ENCODE data around the gene RASA3.
"Not testable (repeated sequence)": the region's sequence is repeated elsewhere in the genome, so short reads cannot be mapped to it uniquely, and the experiment has no call there.

RASA3 gene

GRCh38 chr13:113996912-113997745 is 135.3 kb downstream of the RASA3 start:
- no peak for DNase-seq

- no peak for DNase-seq
These were observed 136.1 kb downstream of the RASA3 start for GRCh38 chr13:113996081-113996911.

DNA sequence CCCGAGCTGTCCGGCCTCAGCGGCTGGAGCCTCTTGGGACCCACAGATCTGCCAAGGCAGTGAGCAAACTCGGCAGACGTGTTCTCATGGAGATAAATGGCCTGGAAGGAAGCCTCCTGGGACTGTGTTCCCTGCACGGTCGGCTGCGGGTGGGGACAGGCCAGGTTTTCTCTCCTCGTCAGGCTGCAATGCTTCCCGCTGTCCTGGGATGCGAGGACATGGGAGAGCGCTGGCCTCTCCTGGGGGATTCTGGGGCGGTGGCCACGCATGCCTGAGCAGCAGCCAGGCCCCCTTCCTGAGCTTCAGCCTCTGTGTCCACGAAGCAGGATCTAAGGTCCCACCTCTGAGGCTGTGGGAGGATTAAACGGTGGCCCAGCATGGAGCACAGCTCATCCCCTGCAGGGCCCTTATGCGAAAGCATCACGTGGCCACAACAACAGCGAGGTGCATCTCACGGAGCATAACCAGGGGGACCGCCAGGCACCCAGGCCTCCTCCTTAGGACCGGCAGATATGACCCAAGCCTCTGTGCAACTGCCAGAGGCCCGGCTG is 137.3 kb downstream of the RASA3 start:
- no peak for DNase-seq

DNA sequence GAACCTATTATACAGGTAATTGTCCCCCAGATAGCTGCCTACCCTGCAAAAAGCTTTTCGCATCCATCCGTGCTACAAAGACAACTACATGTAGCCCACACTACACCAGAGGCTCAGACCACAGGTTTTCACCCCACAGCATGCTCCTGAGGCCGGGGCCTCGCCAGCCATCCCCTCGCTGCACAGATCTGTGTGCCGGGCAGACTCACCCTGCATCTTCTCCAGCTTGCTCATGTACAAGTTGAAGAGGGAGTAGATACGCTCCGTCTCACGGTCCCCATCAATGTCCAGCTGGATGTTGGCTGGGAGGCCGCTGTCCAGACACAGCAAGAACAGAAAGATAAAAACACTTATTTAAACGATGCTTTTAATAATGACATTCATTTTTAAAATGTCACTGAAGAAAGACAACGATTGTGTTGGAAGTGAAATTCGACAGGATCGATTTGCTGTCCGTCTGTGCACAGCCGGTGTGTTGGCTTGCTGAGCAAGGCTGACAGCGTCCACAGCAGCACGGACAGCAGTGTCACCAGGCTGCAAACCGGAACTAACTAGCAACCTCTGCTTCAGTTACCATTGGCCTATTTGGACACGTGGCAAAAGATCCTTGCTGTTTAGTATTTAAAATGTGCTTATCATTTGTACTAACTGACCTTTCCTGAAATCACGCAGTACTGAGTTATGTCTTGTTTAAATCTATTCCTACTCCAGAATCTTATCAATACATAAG is 140.0 kb downstream of the RASA3 start:
- DNase-seq: no peak

DNA sequence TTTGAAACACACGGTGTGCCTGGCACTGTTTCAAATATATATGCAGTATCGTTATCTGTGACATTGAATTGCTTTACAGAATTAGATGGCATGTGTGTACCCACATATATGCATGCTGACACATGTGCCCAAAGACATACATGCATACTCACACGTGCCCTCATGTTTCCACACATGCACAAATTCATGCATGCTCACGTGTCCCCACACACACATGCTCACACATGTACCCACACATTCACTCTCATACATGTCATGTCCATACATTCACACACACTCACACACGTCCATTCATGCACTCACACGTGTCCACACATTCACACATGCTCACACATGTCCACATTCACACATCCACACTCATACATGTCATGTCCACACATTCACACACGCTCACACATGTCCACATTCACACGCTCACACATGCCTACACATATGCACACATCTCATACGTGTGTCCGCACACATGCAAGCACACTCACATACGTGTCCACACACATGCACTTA is 140.7 kb downstream of the RASA3 start:
- DNase-seq: no peak

- DNase-seq: no peak
These were observed 141.2 kb downstream of the RASA3 start for GRCh38 chr13:113991191-113991669.

GRCh38 chr13:113990321-113990837 is 142.0 kb downstream of the RASA3 start:
- no peak for DNase-seq

DNA sequence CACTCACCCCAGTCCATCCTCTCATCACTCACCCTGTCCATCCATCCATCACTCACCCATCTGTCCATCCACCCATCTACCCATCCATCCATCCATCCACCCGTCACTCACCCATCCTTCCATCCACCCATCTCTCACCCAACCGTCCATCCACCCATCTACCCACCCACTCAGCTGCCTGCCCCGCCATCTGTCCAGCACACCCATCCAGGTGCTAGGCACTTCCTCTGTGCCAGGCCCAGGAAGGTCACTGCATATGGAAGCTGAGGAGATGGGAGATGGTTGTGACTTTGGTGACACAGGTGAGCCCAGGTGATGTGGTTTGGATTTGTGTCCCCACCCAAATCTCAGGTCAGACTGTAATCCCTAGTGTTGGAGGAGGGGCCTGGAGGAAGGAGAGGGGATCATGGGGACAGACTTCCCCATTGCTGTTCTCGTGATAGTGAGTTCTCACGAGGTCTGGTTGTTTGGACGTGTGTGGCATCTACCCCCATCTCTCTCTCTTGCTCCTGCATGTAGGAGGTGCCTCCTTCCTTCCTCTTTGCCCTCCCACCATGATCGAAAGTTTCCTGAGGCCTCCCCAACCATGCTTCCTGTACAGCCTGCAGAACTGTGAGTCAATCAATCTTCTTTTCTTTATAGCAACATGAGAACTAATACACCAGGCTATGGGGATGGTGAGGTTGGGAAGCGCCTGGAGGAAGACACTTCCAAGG is 142.7 kb downstream of the RASA3 start:
- DNase-seq: no peak

DNA sequence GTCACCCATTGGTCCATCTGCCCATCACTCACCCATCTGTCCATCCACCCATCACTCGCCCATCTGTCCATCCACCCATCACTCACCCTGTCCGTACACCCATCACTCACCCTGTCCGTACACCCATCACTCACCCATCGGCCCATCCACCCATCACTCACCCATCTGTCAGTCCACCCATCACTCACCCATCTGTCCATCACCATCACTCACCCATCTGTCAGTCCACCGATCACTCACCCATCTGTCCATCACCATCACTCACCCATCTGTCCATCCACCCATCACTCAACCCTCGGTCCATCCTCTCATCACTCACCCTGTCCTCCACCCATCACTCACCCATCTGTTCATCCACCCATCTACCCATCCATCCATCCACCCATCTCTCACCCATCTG is 143.6 kb downstream of the RASA3 start:
- not testable (repeated sequence) for DNase-seq

- no peak for DNase-seq
These were observed 150.1 kb downstream of the RASA3 start for GRCh38 chr13:113982296-113982661.

GRCh38 chr13:113981611-113982295 is 150.7 kb downstream of the RASA3 start:
- no peak for DNase-seq

DNA sequence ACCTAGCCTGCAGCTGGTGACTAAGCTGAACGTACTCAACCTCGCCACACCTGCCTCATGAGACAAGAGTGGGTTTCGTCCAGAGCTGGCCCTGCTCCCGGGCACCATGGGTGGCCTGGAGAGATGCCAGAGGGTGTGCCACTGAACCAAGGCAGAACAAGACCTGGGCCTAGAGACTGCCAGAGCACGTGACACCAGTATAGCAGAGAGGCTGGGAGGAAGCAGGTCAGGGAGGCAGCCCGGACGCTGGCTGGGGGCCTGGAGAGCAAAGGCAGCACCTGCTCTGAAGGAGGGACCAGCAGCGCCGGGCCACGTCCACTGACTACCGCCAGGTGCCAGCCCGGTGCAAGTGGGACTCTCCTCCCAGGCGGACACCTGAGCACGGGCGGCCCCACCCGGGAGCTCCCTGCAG is 151.2 kb downstream of the RASA3 start:
- no peak for DNase-seq

DNA sequence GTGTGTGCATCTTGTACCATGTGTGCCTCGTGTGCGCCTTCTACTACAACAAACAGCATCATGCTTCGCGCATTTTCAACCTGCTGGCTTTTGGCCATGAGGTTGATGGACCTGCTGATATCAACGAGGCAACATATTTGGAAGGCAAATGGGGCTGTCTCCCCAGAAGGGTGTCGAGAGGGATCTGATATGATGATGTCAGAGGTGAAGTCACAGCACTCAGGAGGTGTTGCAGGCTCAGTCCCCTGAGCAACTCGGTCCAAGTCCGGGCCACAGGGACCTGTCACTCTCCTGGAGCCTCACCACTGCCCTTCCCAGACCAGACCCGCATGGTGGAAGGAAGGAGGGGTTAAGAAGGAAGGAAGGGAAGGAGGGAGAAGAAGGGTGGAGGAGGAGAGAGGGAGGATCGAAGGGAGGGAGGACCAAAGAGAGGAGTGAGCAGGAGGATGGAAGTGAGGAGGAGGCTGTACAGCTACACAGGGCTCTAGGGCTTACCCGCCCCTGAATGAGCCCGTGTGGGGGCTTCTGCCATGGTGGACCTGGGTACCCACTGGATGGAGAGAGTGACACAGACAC is 151.8 kb downstream of the RASA3 start:
- no peak for DNase-seq

DNA sequence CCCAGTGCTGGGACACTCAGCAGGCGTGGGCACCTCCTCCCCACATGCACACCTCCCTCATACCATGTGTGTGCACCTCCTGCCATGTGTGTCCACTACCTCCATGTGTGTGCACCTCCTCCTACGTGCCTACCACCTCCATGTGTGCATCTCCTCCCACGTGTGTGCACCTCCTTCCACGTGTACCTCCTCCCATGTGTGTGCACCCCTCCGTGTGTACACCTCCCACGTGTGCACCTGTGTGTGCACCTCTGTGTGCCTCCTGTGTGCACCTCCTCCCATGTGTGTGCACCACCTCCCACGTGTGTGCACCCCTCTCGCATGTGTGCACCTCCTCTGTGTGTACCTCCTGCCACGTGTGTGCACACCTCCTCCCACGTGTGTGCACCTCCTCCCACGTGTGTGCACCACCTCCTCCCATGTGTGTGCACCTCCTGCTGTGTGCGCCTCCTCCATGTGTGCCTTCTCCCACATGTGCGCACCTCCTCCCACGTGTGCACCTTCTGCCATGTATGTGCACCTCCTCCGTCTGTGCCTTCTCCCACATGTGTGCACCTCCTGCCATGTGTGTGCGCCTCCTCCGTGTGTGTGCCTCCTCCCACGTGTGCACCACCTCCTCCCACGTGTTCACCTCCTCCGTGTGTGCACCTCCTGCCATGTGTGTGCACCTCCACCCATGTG is 152.5 kb downstream of the RASA3 start:
- DNase-seq: no peak

DNA sequence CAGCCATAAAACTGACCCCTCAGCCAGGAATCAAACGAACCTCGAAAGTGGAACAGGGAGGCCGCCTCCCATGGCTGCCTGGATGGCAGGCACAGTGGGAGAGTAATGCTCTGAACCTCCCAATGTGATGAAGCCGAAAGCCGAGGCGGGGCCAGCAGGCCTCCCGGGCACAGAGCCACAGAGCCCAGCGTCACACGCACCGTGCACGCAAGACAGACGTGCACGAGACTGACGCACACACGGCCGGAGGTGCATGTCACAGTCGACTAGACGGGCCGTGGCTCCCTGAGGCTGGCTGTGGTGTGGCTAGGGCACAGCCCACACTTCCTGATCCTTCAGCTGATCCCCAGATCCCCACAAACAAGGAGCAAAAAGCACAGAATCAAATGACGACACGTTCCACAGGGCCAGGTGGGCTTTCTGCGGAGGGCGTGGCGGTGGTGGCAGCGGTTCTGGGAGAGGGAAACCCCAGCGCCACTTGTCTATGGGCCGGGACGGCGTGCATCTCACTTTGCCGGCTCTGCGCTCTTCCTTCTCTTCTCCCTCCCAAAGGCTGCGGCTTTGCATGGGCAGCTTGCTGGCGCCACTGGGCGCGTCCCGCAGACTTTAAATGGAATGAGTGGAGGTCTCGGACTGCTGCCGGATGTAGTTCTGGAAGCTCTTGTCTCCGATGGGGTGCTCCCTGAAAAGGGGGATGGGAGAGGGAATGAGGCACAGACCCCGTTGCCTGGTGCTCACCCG is 153.5 kb downstream of the RASA3 start:
- no peak for DNase-seq

DNA sequence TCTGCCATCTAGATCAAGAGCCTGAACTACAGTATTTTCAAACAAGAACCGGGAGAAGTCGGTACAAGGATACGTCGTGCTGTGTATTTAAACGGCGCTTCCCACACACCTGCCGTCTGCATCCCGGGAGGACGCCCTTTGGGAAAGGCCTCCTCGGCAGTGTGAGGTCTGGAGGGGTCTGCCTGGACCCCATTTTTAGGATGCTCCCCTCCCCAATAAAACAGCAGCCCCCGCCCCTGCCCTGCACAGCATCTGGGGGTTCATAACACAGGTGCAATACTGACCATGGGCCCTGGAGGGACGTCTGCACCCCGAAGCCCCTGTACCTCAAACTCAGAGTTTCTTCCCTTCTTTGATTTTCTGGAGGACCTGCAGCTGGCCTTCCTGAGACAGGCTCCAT is 154.4 kb downstream of the RASA3 start:
- DNase-seq: no peak

GRCh38 chr13:113976711-113977684 is 155.4 kb downstream of the RASA3 start:
- no peak for DNase-seq

DNA sequence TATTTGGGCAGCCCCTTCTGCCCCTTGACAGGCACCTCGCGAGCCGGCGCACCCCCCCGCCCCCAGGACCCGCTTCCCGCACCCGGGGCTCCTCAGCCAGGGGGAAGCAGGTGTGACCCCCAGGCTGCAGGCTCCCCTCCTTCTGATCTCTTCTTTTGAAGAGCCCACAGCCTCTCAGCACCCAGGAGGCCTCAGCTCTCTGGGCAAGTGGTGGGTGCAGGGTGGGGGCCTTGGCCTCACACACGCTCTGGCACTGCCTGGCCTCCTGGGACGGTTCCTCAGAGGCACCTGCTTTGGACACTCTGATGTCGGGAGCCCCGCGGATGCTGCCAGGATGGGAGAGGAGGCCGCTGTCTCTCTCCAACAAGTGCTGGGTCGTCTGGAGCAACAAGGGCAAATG is 157.0 kb downstream of the RASA3 start:
- DNase-seq: no peak
